Measurements from ENCODE around the gene TBC1D5. TPM values are rescaled to one million over a fixed set of nuclear protein-coding genes. Genes with fewer than 3 reads are reported as not detected.

Gene TBC1D5
- total and polyA plus RNA-seq, 2 of the 4 experiments (the other 2 are of a cell fraction): 16.4 to 57.0 TPM

- Histone ChIP-seq H2AK9ac (replicated peaks; ENCODE audit: low read depth, low read length, poor library complexity) (no peak overlapping the region), H4K91ac (ENCODE audit: insufficient read depth, low read depth, low read length) (no peak overlapping the region), H3K36me3 (ENCODE audit: control insufficient read depth, insufficient read depth, low read length) (no peaks in the 10 kb centered on the region), H3K9ac (ENCODE audit: low read depth, low read length) (no peak overlapping the region), H2BK5ac (ENCODE audit: low read depth, low read length, poor library complexity, severe bottlenecking) (no peak overlapping the region), H3K27ac (ENCODE audit: insufficient read depth, low read length) (no peak overlapping the region), H3K27me3 (ENCODE audit: control insufficient read depth, insufficient read depth, low read length) (no peaks in the 10 kb centered on the region), H3K4me3 (ENCODE audit: insufficient read depth, low read depth, low read length) (no peak overlapping the region), H3K79me1 (ENCODE audit: low read depth in 1 of 2, low read length in 2 of 2) (peaks cover 0 to 4% of the 10 kb centered on the region in 2 experiments; a peak in 1 of 4 replicates), H2BK15ac (ENCODE audit: low read depth, low read length) (no peak overlapping the region), H3K56ac (ENCODE audit: extremely low read depth, insufficient read depth, low read length) (no peak overlapping the region), H3K23ac (ENCODE audit: low read depth, low read length) (no peak overlapping the region), H4K5ac (ENCODE audit: low read depth, low read length) (no peak overlapping the region), H3K4ac (ENCODE audit: low read depth, low read length) (no peak overlapping the region), H2BK120ac (ENCODE audit: low read depth, low read length) (no peak overlapping the region), H2AK5ac (ENCODE audit: low read depth, low read length) (no peak overlapping the region), H3K14ac (replicated peaks; ENCODE audit: low read depth, low read length) (no peak overlapping the region), H3K9me1 (ENCODE audit: insufficient read depth, low read length) (no peaks in the 10 kb centered on the region), H4K8ac (ENCODE audit: low read depth in 2 of 2, low read length in 2 of 2) (no peak overlapping the region), H2AFZ (replicated peaks; ENCODE audit: low read length, poor library complexity) (no peak overlapping the region), H3K4me1 (ENCODE audit: control insufficient read depth, insufficient read depth, low read length) (no peaks in the 10 kb centered on the region), H2BK20ac (ENCODE audit: low read depth, low read length) (no peak overlapping the region), H3K9me3 (ENCODE audit: control insufficient read depth, insufficient read depth, low read length) (peaks cover 4% of the 10 kb centered on the region), H3K18ac (ENCODE audit: low read depth, low read length) (no peak overlapping the region), H3K4me2 (ENCODE audit: low read depth, low read length) (no peak overlapping the region), H4K20me1 (ENCODE audit: insufficient read depth, low read length) (no peaks in the 10 kb centered on the region)
- WGBS, 2 experiments (ENCODE audit: extremely low coverage in 2 of 2, insufficient read length in 1 of 2): 100% methylated on average over 2 of the region's 5 CpGs; no CpG with 5 or more reads in 1 of the 2 experiments
- in situ Hi-C loops (cut with MboI; ENCODE audit: low sequenced_read_pairs): no loop called here
- ATAC-seq (ENCODE audit: low read depth) (no peak), DNase-seq (no peak)
- BruUV-seq (replicated peaks): no TSS peak
- POLR2A ChIA-PET (ENCODE audit: unreplicated experiment): no interaction called here
- CTCF ChIA-PET: interaction anchor here (0.6 kb wide), 1 partner anchor 77 kb away, joined by 8 read pairs; no protein-coding TSS in a partner anchor
- no peak for TF ChIP-seq POLR2A (IDR thresholded peaks at IDR 0.05; ENCODE audit: low read depth, low read length)
- TF ChIP-seq MAZ (IDR thresholded peaks at IDR 0.05; ENCODE audit: borderline replicate concordance, low read depth, low read length): no peak
- no peak for TF ChIP-seq USF2 (IDR thresholded peaks at IDR 0.05; ENCODE audit: low read depth, low read length)
- TF ChIP-seq SMC3 (IDR thresholded peaks at IDR 0.05; ENCODE audit: low read depth, low read length): no peak
- TF ChIP-seq CEBPB (IDR thresholded peaks at IDR 0.05; ENCODE audit: low read depth, low read length): no peak
- intact Hi-C loops (cut with micrococcal nuclease): no loop called here
- dilution Hi-C loops (cut with HindIII; ENCODE audit: low sequenced_read_pairs, unreplicated experiment): no loop called here
Observed at GRCh38 chr3:17590465-17590864, 152.0 kb downstream of the TBC1D5 start.

Data from IMR-90 (cell line).